Neural cell (in vitro differentiated cells): ENCODE measurements around the gene MYCL.

Experiments used
- CTCF ChIP-seq: fragments of 450-650 bp; IDR thresholded peaks from 2 replicates; pipeline ENCODE4 v1.5.1; 2014; ENCODE audit warnings: antibody characterized with exemption, mild to moderate bottlenecking, moderate library complexity; ENCODE audit not compliant: poor library complexity, severe bottlenecking
- EP300 ChIP-seq: fragments of 450-650 bp; conservative IDR thresholded peaks from 2 replicates; pipeline ENCODE4 v1.6.1; 2014; ENCODE audit warnings: antibody characterized with exemption, mild to moderate bottlenecking, moderate library complexity; ENCODE audit not compliant: poor library complexity, severe bottlenecking
- EZH2 ChIP-seq: fragments of 200-600, 300-800 bp; shearing (Covaris generic), sonication (generic); IDR thresholded peaks from 2 replicates; pipeline ENCODE4 v1.6.1; 2014; ENCODE audit warnings: antibody characterized with exemption, low read length, borderline replicate concordance, mild to moderate bottlenecking; ENCODE audit not compliant: insufficient read depth, poor library complexity, severe bottlenecking
- MXI1 ChIP-seq: fragments of 450-650 bp; conservative IDR thresholded peaks from 2 replicates; pipeline ENCODE4 v1.6.1; 2014; ENCODE audit warnings: antibody characterized with exemption, mild to moderate bottlenecking; ENCODE audit not compliant: poor library complexity, severe bottlenecking
- POLR2AphosphoS5 ChIP-seq: IDR thresholded peaks from 2 replicates; pipeline ENCODE4 v1.6.1; 2012
- REST ChIP-seq: IDR thresholded peaks from 2 replicates; pipeline ENCODE4 v1.6.1; 2012; ENCODE audit warnings: borderline replicate concordance
- SMC3 ChIP-seq: fragments of 450-650 bp; conservative IDR thresholded peaks from 2 replicates; pipeline ENCODE4 v1.6.1; 2014; ENCODE audit warnings: antibody characterized with exemption, mild to moderate bottlenecking, moderate library complexity; ENCODE audit not compliant: poor library complexity
- TAF1 ChIP-seq: IDR thresholded peaks from 2 replicates; pipeline ENCODE4 v1.6.1; 2012; ENCODE audit warnings: low read depth

GRCh38 chr1:39857126-39857878, 44.4 kb downstream of the MYCL start:
- TF ChIP-seq CTCF = no peak
- TF ChIP-seq POLR2AphosphoS5 = no peak
- no peak for TF ChIP-seq EP300
- no peak for TF ChIP-seq EZH2
- TF ChIP-seq MXI1 = no peak
- TF ChIP-seq TAF1 = no peak
- no peak for TF ChIP-seq REST
- no peak for TF ChIP-seq SMC3
